ENCODE measurements around the gene LCORL.
A peak's percentile ranks its signal among the peaks of the same experiment; 100 is the strongest.

LCORL gene

DNA sequence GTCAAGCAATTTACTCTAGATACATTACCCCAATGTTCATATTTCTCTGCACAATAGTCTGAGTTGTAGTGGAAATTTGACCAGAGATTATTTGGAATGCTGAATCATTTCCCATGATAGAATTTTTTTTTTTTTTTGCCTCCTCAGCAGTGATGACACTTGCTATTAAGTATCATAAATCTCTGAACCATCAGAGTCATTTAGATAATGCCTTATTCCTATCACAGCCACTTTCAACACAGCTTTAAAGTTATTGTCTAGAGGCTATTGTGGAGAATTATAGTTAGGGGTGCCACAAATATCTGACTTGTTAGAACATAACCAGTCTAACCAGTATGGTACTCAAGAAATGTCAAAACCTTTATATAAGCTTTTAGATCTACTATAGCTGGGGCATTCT lies 79.8 kb downstream of the LCORL start:
- TF ChIP-seq CTCF (conservative IDR thresholded peaks at IDR 0.05; ENCODE audit: low read length), result no peak

GRCh38 chr4:17939054-17939453 lies 82.5 kb downstream of the LCORL start:
- no peak for DNase-seq (ENCODE audit: low read depth)
- no peak for TF ChIP-seq CTCF (conservative IDR thresholded peaks at IDR 0.05; ENCODE audit: low read length)
- H3K4me3 ChIP-seq (ENCODE audit: low read length), result no peak overlapping the region

More for the DNA sequence above, 79.8 kb downstream of the LCORL start:
- peak; percentile 10 for DNase-seq (ENCODE audit: low read depth)
- no peak overlapping the region for H3K4me3 ChIP-seq (ENCODE audit: low read length)

DNA sequence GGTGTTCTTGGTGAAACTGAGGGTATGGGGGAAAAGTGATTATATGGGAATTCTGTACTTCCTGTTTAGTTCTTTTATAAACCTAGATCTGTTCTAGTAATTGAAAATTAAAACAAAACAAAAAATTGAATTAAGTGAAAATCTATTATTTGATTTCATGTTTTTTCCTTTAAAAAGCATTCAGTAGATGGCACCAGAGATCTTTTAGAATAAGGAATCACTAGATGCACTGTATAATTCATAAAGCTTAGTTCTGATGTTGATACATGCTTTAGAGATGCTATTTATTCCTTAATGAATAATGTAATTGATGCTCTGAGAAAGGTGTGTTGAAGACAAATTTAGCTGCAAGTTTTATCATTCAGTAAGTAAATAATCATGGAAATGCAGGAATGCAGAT lies 87.3 kb downstream of the LCORL start:
- peak; percentile 34 for TF ChIP-seq CTCF (conservative IDR thresholded peaks at IDR 0.05; ENCODE audit: low read length)
- no peak overlapping the region for H3K4me3 ChIP-seq (ENCODE audit: low read length)
- DNase-seq (ENCODE audit: low read depth), result no peak

- TF ChIP-seq CTCF (conservative IDR thresholded peaks at IDR 0.05; ENCODE audit: low read length), result no peak
- DNase-seq (ENCODE audit: low read depth), result no peak
- H3K4me3 ChIP-seq (ENCODE audit: low read length), result no peak overlapping the region
Observed at GRCh38 chr4:17933126-17933525, 88.4 kb downstream of the LCORL start.

DNA sequence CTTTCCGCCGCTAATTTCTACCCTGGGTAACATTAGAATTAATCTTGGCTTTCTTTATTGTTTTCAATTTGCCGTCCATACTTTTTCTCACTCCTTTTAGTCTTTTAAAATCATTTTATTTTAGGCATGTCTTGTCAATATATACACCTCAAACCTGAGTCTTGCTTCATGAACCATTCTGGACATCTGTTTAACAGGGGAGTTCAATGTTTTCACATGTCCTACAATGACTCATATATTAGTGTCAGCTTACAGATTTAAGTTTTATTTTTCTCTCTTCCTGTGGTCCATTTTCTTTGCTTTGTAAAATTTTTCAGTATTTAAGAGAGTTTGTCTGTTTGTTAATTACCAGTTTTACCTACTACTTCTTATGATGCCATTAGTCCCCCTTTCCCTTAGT lies 89.5 kb downstream of the LCORL start:
- DNase-seq (ENCODE audit: low read depth), result peak; percentile 16
- H3K4me3 ChIP-seq (ENCODE audit: low read length), result no peak overlapping the region

DNA sequence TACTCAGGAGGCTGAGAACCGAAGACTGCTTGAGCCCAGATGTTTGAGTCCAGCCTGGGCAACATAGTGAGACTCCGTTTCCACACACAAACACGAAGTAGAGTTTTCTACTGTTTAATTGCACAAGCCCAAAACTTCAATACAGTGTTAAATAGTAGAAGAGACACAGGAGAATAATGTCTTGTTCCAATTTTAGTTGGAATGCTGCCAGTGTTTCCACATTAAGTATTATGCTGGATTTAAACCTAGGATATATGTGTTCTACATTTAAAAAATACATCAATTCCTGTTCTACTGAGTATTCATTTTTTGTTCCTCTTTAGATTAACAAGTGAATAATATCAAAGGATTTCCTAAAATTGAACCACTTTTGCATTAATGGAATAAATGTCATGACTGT lies 91.3 kb downstream of the LCORL start:
- H3K4me3 ChIP-seq (ENCODE audit: low read length), result no peak overlapping the region
- TF ChIP-seq CTCF (conservative IDR thresholded peaks at IDR 0.05; ENCODE audit: low read length), result no peak
- DNase-seq (ENCODE audit: low read depth), result no peak

More for the DNA sequence above, 89.5 kb downstream of the LCORL start:
- no peak for TF ChIP-seq CTCF (conservative IDR thresholded peaks at IDR 0.05; ENCODE audit: low read length)

DNA sequence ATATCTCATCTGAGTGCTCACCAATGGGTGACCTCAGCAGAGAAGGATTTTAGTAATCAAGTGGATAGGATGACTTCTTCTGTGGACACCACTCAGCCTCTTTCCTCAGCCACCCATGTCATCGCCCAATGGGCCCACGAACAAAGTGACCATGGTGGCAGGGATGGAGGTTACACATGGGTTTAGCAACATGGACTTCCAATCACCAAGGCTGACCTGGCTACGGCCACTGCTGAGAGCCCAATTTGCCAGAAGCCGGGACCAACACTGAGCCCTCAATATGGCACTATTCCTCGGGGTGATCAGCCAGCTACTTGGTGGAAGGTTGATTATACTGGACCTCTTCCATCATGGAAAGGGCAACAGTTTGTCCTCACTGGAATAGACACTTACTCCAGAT lies 97.4 kb downstream of the LCORL start:
- no peak for TF ChIP-seq CTCF (conservative IDR thresholded peaks at IDR 0.05; ENCODE audit: low read length)
- H3K4me3 ChIP-seq (ENCODE audit: low read length), result no peak overlapping the region
- DNase-seq (ENCODE audit: low read depth), result no peak
